SH-SY5Y (cell line): ENCODE data around the gene ARHGAP45.

Experiments used
- GATA2 ChIP-seq: IDR thresholded peaks from 2 replicates; pipeline ENCODE4 v1.6.1; 2011; ENCODE audit warnings: mild to moderate bottlenecking, low read depth, low read length
- GATA3 ChIP-seq: IDR thresholded peaks from 2 replicates; pipeline ENCODE4 v1.6.1; 2011; ENCODE audit warnings: low read depth, mild to moderate bottlenecking, low read length, moderate library complexity

The ARHGAP45 gene

DNA sequence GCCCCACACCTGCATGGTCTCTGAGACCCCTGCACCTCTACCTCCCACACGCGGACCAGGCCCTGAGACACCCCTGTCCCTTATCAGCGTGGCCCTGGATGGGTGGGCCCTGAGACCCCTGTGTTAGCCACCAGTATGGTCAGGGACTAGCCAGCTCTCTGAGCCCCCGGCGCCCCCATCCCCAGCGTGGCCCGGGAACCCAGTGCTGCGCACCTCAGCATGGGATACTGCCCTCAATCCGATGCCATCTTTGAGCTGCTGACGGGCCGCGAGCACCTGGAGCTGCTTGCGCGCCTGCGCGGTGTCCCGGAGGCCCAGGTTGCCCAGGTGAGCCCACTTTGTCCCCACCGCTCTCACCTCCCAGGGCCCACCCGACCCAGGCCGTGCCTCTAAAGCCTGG lies 5.0 kb upstream of the ARHGAP45 start:
- no peak for TF ChIP-seq GATA3
- TF ChIP-seq GATA2, result no peak

- no peak for TF ChIP-seq GATA2
- TF ChIP-seq GATA3, result no peak
These were observed 4.5 kb upstream of the ARHGAP45 start for GRCh38 chr19:1062387-1063029.

GRCh38 chr19:1063030-1063908 lies 3.7 kb upstream of the ARHGAP45 start:
- TF ChIP-seq GATA2 (no peak), GATA3 (no peak)

GRCh38 chr19:1063909-1064660 lies 2.9 kb upstream of the ARHGAP45 start:
- TF ChIP-seq GATA2 (no peak), GATA3 (no peak)

- TF ChIP-seq GATA3 (no peak), GATA2 (no peak)
These were observed 2.0 kb upstream of the ARHGAP45 start for GRCh38 chr19:1064661-1065605.

DNA sequence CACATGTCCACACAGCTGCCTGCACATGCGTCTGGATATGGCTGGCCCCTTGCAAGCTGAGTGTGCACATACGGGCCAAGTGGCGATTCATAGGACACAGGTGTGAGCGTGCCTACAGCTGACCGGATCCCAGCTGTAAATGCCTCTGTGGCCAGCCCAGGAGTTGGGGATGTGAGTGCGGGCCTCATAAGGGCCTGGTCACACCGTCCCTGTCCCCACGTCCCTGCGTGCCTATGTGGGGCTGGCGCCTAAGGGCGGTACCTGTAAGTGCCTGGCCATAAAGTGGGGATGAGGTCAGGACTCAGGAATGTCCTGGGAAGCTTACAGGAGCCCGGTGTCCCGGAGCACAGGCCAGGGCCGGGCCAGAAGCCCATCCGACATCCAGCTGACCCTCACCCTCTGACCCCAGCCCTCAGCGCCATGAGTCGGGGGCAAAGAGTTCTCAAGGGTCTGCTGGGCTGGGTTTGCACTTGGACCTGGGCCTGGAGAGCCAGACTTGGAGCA lies 1.3 kb upstream of the ARHGAP45 start:
- TF ChIP-seq GATA2, result no peak
- TF ChIP-seq GATA3, result no peak

GRCh38 chr19:1066251-1066747 lies 668 bp upstream of the ARHGAP45 start:
- TF ChIP-seq GATA2 (no peak), GATA3 (no peak)

- TF ChIP-seq GATA2 (no peak), GATA3 (no peak)
These were observed 482 bp downstream of the ARHGAP45 start for GRCh38 chr19:1067341-1067957.

DNA sequence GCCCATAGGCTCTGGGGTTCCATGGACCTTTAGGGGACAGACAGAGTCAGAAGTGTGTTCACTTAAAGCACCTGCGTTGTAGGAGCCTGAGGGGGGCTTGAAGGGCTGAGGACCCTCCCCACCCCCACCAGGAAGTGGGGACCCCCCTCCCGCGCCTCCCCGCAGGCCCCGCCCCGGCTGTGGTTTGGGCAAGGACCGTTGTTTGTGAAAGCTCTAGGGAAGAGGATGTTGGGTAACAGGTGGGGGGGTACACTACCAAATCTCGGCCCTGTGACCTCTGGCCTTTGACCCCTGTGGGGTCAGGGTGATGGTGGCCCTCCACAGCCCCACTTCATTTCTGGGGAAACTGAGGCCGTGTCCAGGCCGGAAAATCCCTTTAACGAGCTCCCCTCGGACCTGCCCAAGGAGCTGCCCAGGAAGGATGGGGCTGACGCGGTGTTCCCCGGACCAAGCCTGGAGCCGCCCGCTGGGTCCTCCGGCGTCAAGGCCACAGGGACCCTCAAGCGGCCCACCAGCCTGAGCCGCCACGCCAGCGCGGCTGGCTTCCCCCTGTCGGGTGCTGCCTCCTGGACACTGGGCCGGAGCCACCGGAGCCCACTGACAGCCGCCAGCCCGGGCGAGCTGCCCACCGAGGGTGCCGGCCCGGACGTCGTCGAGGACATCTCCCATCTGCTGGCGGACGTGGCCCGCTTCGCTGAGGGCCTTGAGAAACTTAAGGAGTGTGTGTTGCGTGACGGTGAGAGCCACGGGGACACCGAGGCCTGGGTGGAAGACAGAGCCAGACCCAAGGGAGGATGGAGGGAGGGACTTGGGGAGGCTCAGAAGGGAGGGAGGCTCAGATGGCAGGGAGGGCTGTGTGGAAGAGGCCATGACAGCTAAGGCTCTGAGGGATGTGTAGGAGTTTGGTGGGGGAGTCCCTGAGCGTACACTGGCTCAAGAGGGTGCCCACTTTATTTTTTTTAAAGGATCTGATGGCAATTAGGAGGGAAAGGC lies 1.3 kb downstream of the ARHGAP45 start:
- no peak for TF ChIP-seq GATA3
- TF ChIP-seq GATA2, result no peak

DNA sequence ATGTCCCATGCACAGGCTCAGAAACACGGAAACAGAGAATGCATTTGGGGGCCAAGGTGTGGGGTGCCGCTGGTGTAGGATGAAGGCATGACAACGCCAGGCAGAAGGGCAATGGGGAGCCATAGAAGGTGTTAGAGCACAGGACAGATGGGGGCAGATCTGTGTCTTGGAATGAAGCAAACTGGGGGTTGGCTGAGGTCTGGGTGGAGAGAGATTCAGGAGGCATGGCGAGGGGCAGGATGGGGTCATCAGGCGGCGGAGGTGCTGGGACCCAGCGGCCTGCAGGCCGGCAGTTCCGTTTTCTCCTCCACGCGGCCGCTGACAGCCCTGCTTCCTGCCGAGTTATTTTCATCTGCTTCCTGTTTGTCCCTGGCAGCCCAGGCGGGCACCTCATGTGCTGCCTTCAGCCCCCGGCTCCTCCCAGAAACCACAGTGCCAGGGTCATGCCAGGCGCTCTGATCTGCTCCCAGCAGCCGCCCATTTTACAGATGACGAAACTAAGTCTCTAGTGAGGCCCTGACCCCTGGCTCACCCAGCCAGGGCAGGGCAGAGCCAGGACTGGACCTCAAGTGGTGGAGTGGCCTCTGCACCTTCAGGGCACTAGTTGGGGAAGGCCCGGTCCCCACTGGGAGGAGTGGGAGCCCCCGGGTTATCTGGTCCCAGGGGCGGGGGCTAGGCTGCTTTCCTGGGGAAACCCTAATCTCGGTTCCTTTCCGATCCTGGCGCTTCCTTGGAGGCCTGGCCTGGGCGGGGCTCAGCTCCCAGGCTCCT lies 2.2 kb downstream of the ARHGAP45 start:
- TF ChIP-seq GATA2 (no peak), GATA3 (no peak)

DNA sequence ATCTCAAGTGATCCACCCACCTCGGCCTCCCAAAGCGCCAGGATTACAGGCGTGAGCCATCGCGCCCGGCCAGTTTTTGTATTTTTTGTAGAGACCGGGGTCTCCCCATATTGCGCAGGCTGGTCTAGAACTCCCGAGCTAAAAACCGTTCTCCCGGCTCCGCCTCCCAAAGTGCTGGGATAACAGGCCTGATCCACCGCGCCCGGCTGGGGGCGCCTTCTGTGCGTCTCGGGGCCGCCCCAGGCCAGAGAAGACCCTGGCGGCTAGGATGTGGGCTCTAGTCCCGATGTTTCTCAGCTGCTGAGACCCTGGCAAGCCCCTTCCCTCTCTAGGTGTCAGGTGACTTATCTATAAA lies 3.6 kb downstream of the ARHGAP45 start:
- TF ChIP-seq GATA2 (no peak), GATA3 (no peak)
